Measurements from ENCODE around the gene LRRC7.
"Not testable (repeated sequence)": the region's sequence is repeated elsewhere in the genome, so short reads cannot be mapped to it uniquely, and the experiment has no call there.

Gene LRRC7

GRCh38 chr1:69987881-69988280 lies 420.2 kb downstream of the LRRC7 start:
- no peak for DNase-seq

DNA sequence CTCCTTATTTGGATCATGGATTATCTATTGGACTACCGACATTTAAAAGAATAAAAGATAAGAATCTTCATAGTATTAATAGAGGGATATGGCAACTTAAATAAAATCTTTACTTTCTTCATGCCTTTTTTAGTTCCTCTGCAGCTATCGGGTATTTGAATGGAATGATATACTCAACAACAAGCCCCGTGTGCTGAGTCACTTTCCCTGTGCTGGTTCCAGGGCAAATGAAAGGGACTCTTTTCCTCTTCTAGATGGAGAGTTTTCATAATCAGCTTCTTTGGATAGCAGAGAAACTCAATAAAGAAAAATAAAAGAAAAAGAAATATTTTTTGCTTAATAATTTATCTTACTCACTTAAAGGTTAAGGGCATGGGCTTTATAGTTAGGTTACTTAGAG lies 423.9 kb downstream of the LRRC7 start:
- DNase-seq: no peak

- DNase-seq: no peak
These were observed 424.9 kb downstream of the LRRC7 start for GRCh38 chr1:69992594-69992993.

DNA sequence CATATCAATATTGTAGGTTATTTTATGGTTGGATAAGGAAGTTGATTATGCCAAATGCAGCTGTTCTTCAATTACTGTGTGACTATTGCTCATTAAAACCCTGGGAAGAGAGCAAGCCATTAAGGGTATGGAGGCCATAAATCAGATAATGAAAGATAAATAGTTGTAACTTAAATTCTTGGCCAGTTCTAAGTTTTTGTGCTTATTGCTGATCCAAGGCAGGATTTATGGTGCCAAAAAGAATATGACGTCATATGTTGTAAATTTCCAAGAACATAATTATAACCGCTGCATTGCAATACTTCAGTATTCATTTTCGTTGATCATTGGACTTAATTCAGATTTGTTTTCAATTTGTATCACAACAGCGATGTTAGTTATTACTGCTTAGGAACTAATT lies 426.1 kb downstream of the LRRC7 start:
- no peak for DNase-seq

DNA sequence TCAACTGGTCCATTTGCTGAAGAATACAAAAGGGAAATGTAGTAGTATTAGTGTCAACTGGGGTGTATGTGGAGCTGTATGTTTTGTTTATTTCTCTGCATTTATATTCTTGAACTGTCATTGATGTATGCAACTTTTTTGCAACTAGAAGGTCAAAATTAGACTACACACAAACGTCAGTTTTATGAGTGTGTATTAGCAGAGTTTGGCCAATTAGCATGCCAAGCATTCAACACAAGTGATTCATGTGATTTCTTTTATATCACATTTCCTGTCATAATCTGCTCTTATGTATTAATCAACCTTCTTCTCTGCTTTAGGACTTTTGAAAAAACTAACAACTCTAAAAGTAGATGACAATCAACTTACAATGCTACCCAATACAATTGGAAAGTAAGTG lies 426.5 kb downstream of the LRRC7 start:
- no peak for DNase-seq

DNA sequence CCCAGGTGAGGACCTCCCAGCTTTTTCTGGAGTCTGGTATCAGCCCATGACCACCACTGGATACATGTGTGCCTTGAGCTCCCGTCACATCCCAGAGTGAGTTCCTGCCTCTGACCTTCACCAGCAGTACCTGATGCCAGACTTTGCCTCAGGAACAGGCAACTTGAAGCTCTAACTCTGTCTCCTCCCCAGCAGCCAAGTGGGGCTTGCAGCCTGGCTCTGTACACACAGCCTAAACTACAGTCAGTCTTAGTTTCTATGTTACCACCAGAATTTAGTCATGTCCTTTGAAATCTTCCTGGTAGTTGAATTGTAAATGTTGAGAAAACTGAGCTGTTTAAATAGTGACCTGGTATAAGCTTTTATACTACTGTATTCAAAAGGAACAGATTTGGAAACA lies 431.1 kb downstream of the LRRC7 start:
- DNase-seq: no peak

- DNase-seq: no peak
These were observed 435.6 kb downstream of the LRRC7 start for GRCh38 chr1:70003211-70003908.

GRCh38 chr1:70005386-70006034 lies 437.8 kb downstream of the LRRC7 start:
- DNase-seq: no peak

GRCh38 chr1:70008660-70009059 lies 440.9 kb downstream of the LRRC7 start:
- no peak for DNase-seq

DNA sequence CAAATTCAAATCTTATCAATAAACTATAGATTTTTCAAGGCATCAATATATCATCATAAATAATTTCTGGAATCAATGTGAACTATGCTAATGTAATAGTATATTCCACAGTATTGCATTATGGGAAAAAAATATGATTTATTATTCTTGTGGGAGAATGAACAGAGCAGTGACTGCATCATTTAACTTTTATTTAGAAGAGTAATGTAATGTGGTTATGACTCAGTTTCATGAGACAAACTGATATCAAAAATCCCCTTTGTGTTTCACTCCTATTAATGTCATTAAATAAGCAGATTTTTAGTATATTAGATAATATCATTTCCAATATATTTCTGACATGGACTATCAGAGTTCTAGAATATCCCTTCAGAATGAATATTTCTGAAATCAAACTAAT lies 450.0 kb downstream of the LRRC7 start:
- DNase-seq: no peak

- DNase-seq: no peak
These were observed 456.6 kb downstream of the LRRC7 start for GRCh38 chr1:70024272-70024671.

- no peak for DNase-seq
These were observed 457.3 kb downstream of the LRRC7 start for GRCh38 chr1:70025052-70025451.

DNA sequence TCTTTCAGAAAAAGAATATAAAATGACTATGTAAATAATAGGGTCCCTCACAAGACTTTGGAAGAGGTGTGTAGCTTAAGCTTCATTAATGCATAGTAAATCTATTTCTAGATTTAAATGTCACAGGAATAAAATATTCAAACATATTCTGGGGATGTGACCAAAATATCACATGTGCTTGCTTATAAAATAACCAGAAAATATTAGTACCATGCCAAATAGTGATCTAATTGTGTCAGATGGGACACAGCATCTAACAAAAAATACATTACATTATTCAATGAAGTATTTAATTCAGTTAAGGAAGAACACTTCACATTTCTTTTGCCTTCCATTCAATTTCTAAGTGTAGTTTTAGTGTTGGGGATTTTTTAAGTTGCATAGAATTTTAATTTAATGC lies 458.1 kb downstream of the LRRC7 start:
- no peak for DNase-seq

- no peak for DNase-seq
These were observed 465.6 kb downstream of the LRRC7 start for GRCh38 chr1:70033266-70033873.

DNA sequence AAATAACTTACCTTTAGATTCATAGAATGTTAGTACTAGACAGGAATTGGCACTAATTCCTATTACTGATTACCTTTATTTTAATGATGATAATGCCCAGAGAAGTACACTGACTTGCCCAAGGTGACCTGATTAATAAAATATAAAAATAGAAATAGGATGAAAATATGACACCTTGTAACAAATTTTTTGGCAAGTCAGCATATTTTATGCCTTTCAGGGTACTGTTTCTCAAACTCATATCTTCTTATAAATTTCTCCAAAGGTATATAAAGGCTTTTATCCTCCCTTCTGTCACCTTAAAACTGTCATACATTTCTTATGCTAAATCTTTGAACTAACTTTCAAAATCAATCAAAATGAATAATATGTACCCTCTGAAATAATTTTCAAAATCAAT lies 466.2 kb downstream of the LRRC7 start:
- DNase-seq: no peak

DNA sequence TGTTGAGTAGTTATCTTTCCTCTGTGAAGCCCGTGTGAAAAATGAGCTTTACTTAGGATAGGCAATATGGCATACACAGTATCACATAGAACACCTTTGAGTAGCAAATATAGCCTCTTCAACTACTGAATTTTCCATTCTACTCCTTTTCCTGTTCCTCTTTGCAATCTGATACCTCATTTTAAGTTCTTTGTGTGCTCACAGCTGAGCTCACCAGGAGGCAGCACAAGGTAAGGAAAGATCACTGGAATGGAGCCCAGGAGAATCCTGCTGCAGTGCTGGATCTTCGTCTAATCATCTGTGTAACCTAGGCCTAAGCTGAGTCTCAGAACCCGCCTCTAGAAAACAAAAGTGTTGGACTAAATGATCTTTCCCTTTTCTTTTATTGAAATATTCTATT lies 466.7 kb downstream of the LRRC7 start:
- no peak for DNase-seq

GRCh38 chr1:70038025-70038424 lies 470.3 kb downstream of the LRRC7 start:
- no peak for DNase-seq

- DNase-seq: no peak
These were observed 471.8 kb downstream of the LRRC7 start for GRCh38 chr1:70039485-70039884.

- no peak for DNase-seq
These were observed 473.8 kb downstream of the LRRC7 start for GRCh38 chr1:70041317-70042045.

GRCh38 chr1:70042090-70042731 lies 474.5 kb downstream of the LRRC7 start:
- DNase-seq: no peak

- DNase-seq: no peak
These were observed 476.1 kb downstream of the LRRC7 start for GRCh38 chr1:70043804-70044203.

DNA sequence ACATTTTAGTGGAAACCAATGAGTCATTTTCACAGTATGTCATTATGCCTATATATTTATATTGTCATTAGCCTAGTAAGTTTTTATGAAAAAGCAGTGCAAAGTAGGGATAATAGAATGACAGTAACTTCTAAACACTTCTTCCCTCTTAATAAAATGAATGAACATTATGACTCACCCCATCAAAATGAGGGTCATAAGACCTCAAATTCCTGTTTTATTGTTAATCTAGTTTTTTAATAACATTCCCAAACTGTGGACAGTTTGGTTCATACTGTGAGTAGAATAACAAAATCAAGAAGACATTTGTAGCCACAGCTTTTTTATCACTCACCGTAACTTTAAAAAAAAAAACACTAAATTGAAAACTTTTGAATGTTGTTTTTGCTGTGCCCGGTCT lies 477.1 kb downstream of the LRRC7 start:
- DNase-seq: no peak

DNA sequence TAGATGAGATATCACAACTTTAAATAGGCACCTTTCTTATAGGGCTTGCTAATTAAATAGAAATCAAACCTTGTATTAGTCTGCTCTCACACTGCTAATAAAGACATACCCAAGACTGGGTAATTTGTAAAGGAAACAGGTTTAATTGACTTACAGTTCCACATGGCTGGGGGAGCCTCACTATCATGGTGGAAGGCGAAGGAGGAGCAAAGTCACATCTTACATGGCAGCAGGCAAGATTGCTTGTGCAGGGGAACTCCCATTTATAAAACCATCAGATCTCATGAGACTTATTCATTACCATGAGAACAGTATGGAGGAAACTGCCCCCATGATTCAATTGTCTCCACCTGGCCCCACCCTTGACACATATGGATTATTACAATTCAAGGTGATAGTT lies 477.9 kb downstream of the LRRC7 start:
- DNase-seq: not testable (repeated sequence)
